Fibroblast of lung (primary cell): ENCODE measurements around the gene TTLL7. TPM values are rescaled to one million over a fixed set of nuclear protein-coding genes. Genes with fewer than 3 reads are reported as not detected.

Source experiments
- DNase-seq, 2 donors: peaks; one replicate each; pipeline versions ENCODE4 v3.0.0 to v3.0.0-alpha.2; 2010; ENCODE audit warnings: low read depth in 2 of 2
- H2AFZ ChIP-seq: 2 replicates; pipeline ENCODE4 v1.5.1; 2012; ENCODE audit warnings: low read length, control low read depth, inconsistent platforms
- H3K27ac ChIP-seq: 2 replicates; pipeline ENCODE4 v1.5.1; 2011; ENCODE audit warnings: low read length, control low read depth; ENCODE audit not compliant: insufficient read depth
- H3K27me3 ChIP-seq: 2 replicates; pipeline ENCODE4 v1.5.1; 2011; ENCODE audit warnings: mild to moderate bottlenecking, low read length; ENCODE audit not compliant: control insufficient read depth, insufficient read depth
- H3K36me3 ChIP-seq: 2 replicates; pipeline ENCODE4 v1.5.1; 2011; ENCODE audit warnings: low read length; ENCODE audit not compliant: control insufficient read depth, insufficient read depth
- H3K4me1 ChIP-seq: 2 replicates; pipeline ENCODE4 v1.5.1; 2011; ENCODE audit warnings: low read length; ENCODE audit not compliant: control insufficient read depth, insufficient read depth; ENCODE audit errors: extremely low read depth
- H3K4me2 ChIP-seq: 2 replicates; pipeline ENCODE4 v1.5.1; 2011; ENCODE audit warnings: low read length, control low read depth; ENCODE audit not compliant: insufficient read depth; ENCODE audit errors: extremely low read depth
- H3K4me3 ChIP-seq, 4 experiments: fragments of 200-600 bp in 1 of 4; sonication (generic) in 1 of 4; replicated peaks in 1 of 4; 2 replicates each; pipeline ENCODE4 v1.5.1; 2011 to 2016; ENCODE audit warnings: low read length in 4 of 4, low read depth in 3 of 4, mild to moderate bottlenecking in 3 of 4, control low read depth in 2 of 4, inconsistent platforms in 1 of 4, mixed read lengths in 1 of 4; ENCODE audit not compliant: insufficient read depth in 1 of 4; ENCODE audit errors: control extremely low read depth in 1 of 4
- H3K79me2 ChIP-seq: 2 replicates; pipeline ENCODE4 v1.5.1; 2012; ENCODE audit warnings: mild to moderate bottlenecking, low read length, inconsistent platforms; ENCODE audit not compliant: control insufficient read depth, insufficient read depth
- H3K9ac ChIP-seq: 2 replicates; pipeline ENCODE4 v1.5.1; 2011; ENCODE audit warnings: mild to moderate bottlenecking, low read length, control low read depth; ENCODE audit not compliant: insufficient read depth
- H3K9me3 ChIP-seq: 2 replicates; pipeline ENCODE4 v1.5.1; 2012; ENCODE audit warnings: low read depth, low read length; ENCODE audit not compliant: control insufficient read depth, insufficient read depth
- H4K20me1 ChIP-seq: 2 replicates; pipeline ENCODE4 v1.5.1; 2011; ENCODE audit warnings: low read length; ENCODE audit not compliant: control insufficient read depth, insufficient read depth; ENCODE audit errors: extremely low read depth
- CTCF ChIP-seq, 2 donors: IDR thresholded peaks in 1 of 2; conservative IDR thresholded peaks in 1 of 2; 1 replicate in 1 of 2; 2 replicates in 1 of 2; pipeline ENCODE4 v1.5.1; 2011 to 2012; ENCODE audit warnings: low read length in 2 of 2, control low read depth in 1 of 2, inconsistent platforms in 1 of 2, low read depth in 1 of 2, mild to moderate bottlenecking in 1 of 2
- EZH2 ChIP-seq: IDR thresholded peaks from 2 replicates; pipeline ENCODE4 v1.5.1; 2012; ENCODE audit warnings: low read length, control low read depth, mild to moderate bottlenecking; ENCODE audit errors: missing control alignments
- polyA plus RNA-seq, 2 donors: library from polyadenylated mRNA; depleted of rRNA in 1 of 2; stranded (reverse) in 1 of 2; unstranded in 1 of 2; fragments of >200 nt; gene quantifications; 2 replicates each; pipeline ENCODE4 v1.2.1, GENCODE V29; 2011 to 2012; ENCODE audit warnings: missing spikeins in 1 of 2
- total RNA-seq: library from RNA; depleted of rRNA; stranded (reverse); fragments of >200 nt; gene quantifications from 2 replicates; pipeline ENCODE4 v1.2.1, GENCODE V29; 2014

TTLL7 gene
- total and polyA plus RNA-seq, 2 donors (not counting 1 experiment from before 2014, with no cell fraction given), result 14.4 to 19.8 TPM

DNA sequence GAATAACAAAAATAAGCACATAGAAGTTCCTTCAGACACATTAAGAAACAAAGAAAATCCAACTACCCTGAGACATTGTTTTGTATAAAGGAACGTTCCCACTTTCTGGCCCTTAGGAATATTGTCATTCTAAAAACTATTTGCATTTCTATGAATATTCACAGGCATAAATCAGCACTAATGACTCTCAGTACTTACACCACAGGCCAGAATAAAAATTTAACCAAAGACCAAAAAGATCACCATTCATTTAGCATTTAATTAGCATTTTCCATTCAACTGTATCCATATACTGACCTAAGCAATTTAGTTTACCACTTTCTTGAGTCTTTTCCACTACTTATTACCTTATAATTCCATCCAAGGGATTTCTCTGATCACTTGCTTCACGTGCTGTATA, 75.4 kb downstream of the TTLL7 start:
- no peak overlapping the region for H3K4me3 ChIP-seq
- H3K9me3 ChIP-seq, result no peaks in the 10 kb centered on the region
- no peak overlapping the region for H3K9ac ChIP-seq
- H4K20me1 ChIP-seq, result no peaks in the 10 kb centered on the region
- no peak for TF ChIP-seq CTCF (conservative IDR thresholded peaks at IDR 0.05 in 1 of 2, IDR thresholded peaks at IDR 0.05 in 1 of 2; ENCODE audit: low read depth in 1 of 2, low read length in 2 of 2)
- no peak for TF ChIP-seq EZH2
- no peaks in the 10 kb centered on the region for H3K27me3 ChIP-seq
- no peak overlapping the region for H3K4me2 ChIP-seq
- no peak overlapping the region for H3K27ac ChIP-seq
- no peaks in the 10 kb centered on the region for H3K79me2 ChIP-seq
- DNase-seq, result no peak
- no peaks in the 10 kb centered on the region for H3K36me3 ChIP-seq
- H2AFZ ChIP-seq, result no peak overlapping the region
- H3K4me1 ChIP-seq, result no peaks in the 10 kb centered on the region

GRCh38 chr1:83922431-83922830, 76.5 kb downstream of the TTLL7 start:
- Histone ChIP-seq H3K4me1 (no peaks in the 10 kb centered on the region), H3K9me3 (no peaks in the 10 kb centered on the region), H2AFZ (no peak overlapping the region), H3K27ac (no peak overlapping the region), H3K4me3 (no peak overlapping the region), H3K4me2 (no peak overlapping the region), H3K36me3 (no peaks in the 10 kb centered on the region), H4K20me1 (no peaks in the 10 kb centered on the region), H3K27me3 (no peaks in the 10 kb centered on the region), H3K79me2 (no peaks in the 10 kb centered on the region), H3K9ac (no peak overlapping the region)
- DNase-seq, result no peak
- TF ChIP-seq CTCF (conservative IDR thresholded peaks at IDR 0.05 in 1 of 2, IDR thresholded peaks at IDR 0.05 in 1 of 2; ENCODE audit: low read depth in 1 of 2, low read length in 2 of 2), result no peak
- TF ChIP-seq EZH2, result no peak

GRCh38 chr1:83920320-83920719, 78.6 kb downstream of the TTLL7 start:
- Histone ChIP-seq H4K20me1 (no peaks in the 10 kb centered on the region), H3K4me3 (no peak overlapping the region), H3K4me2 (no peak overlapping the region), H3K36me3 (no peaks in the 10 kb centered on the region), H2AFZ (no peak overlapping the region), H3K27ac (no peak overlapping the region), H3K79me2 (no peaks in the 10 kb centered on the region), H3K4me1 (no peaks in the 10 kb centered on the region), H3K9me3 (no peaks in the 10 kb centered on the region), H3K27me3 (no peaks in the 10 kb centered on the region), H3K9ac (no peak overlapping the region)
- DNase-seq, result peak in 1 of 2 donors; percentile 56
- TF ChIP-seq CTCF (conservative IDR thresholded peaks at IDR 0.05 in 1 of 2, IDR thresholded peaks at IDR 0.05 in 1 of 2; ENCODE audit: low read depth in 1 of 2, low read length in 2 of 2), result no peak
- no peak for TF ChIP-seq EZH2
